ENCODE results near the gene IL33.
A peak's percentile ranks its signal among the peaks of the same experiment; 100 is the strongest.
"Not testable (repeated sequence)": the region's sequence is repeated elsewhere in the genome, so short reads cannot be mapped to it uniquely, and the experiment has no call there.

Gene IL33, protein sequence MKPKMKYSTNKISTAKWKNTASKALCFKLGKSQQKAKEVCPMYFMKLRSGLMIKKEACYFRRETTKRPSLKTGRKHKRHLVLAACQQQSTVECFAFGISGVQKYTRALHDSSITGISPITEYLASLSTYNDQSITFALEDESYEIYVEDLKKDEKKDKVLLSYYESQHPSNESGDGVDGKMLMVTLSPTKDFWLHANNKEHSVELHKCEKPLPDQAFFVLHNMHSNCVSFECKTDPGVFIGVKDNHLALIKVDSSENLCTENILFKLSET

DNA sequence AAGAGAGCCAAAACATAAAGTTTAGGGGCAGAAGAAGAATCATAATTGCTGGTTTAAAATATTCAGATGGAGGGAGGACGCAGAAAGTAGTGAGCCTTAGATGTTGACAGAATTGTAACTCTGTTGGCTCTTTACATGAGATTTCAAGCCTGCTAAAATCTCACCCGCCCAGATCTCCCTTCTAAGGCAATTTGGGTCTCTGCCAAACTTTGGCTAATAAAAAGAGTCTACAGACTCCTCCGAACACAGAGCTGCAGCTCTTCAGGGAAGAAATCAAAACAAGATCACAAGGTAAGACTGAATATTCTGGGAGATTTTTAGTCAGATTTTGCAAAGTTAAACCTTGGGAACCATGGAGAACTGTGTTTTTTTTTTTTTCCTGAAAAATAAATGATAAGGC is at the start of gene IL33:
Gene IL33 (plus strand): TSS at position 246 of the 400 bp plus-strand sequence. CDS start 25,888 bp downstream, outside the sequence.
- DNase-seq: peak; percentile 22

- no peak for DNase-seq
Observed at GRCh38 chr9:6171667-6172066, 43.9 kb upstream of the IL33 start.

DNA sequence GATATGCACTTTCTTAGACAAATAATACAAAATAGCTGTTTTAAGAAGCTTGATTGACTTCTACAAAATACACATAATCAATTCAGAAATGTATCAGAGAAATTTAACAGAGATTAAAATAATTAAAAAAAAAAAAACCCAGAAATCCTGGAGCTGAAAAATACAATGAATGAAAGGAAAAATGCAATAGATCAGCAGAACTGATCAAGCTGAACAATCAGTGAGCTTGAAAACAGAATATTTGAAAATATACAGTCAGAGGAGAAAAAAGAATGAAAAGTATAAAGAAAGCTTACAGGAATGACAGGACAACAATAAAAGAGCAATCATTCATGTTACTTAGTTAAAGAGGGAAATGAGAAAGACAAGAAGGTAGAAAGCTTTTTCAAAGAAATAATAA is 41.7 kb upstream of the IL33 start:
- no peak for DNase-seq

- not testable (repeated sequence) for DNase-seq
Observed at GRCh38 chr9:6182549-6183226, 32.9 kb upstream of the IL33 start.

DNA sequence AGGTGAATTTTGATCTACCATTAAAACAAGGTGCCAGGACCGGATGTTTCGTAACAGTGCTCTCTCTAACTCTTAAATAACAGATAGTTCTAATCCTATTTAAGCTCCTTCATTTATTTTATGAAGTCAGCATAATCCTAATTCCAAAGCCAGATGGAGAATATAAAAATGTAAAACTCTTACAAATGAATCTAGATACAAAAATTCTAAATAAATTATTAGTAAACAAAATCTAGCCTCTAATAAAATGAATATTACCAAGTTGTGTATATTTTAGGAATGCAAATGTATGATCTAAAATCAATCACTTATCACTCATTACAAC is 32.4 kb upstream of the IL33 start:
- no peak for DNase-seq

DNA sequence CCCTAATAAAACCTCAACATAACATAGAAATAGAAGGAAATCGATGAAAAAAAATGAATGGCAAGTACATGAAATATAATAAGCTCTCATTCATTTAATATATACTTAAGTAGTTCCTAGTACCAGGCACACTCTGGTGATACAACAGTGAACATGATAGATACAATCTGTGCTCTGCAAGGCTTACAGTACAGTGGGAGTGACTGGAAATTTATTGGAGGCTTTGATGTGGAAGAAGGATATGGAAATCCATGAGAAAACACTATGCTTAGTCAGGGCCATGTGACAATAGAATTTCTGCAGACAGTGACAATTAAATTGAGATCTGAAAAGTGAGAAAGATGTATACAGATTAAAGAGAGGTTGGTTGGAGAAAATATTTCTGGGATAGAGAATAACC is 32.0 kb upstream of the IL33 start:
- DNase-seq: no peak

DNA sequence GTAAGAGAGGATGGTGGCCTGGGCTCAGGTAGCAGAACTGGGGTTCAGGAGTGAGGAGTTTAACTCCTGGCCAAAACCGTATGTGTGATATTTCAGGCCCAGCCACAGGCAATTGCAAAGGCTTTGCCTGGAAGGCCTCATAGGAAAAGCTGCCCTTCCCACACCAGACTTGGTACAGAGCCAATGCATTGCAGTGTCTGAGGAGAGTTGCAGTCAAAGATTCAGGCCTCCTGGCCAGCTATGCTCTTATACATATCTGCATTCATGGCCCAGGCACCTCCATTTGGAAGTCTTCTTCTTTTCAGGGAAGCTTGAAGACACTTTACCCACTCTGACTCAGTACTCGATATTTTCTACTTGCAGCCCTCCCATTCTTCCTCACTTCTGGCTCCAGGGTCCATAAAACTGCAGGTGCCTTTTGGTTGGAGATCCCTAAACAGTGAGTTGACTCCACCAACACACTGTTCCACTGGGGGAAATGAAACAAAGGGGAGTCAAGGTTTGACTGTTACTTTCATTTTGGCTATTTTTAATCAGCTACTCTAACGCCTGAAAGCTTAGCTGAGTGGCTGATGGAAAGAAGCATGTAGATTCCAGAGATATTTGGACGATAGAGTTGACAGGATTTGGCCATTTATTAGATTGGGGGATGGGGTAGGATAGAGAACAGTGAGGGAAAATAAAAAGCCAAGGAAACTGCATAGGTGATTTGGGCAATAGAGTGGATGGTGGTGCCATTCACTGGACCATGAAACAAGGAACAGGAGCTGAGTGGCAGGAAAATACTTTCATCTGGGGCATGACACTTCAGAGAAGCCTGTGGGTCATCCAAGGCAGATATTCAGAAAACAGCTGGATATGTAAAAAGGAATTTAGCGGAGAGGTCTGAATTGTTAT is 30.6 kb upstream of the IL33 start:
- DNase-seq: no peak

GRCh38 chr9:6186691-6187090 is 28.9 kb upstream of the IL33 start:
- DNase-seq: no peak

DNA sequence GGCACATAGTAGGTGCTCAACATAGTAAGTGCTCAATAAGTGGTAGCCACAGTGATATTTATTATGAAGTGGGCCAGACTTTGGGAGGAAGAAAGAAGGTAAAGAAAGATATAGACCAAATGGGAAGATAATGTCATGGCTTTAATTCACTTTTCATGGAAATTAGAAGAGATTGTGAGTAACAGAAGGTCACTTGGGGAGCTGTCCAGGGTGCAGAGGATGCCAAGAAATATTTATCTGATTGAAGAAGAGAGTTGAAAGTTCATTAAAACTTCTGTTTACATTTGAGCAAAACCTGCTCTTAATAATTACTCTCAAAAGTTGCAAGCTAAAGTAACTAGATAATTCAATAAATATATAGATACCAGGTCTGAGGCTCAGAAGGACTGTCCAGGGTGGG is 28.3 kb upstream of the IL33 start:
- DNase-seq: no peak

GRCh38 chr9:6188466-6188865 is 27.1 kb upstream of the IL33 start:
- DNase-seq: no peak

- DNase-seq: no peak
Observed at GRCh38 chr9:6188906-6189305, 26.7 kb upstream of the IL33 start.

- no peak for DNase-seq
Observed at GRCh38 chr9:6194934-6195333, 20.7 kb upstream of the IL33 start.

DNA sequence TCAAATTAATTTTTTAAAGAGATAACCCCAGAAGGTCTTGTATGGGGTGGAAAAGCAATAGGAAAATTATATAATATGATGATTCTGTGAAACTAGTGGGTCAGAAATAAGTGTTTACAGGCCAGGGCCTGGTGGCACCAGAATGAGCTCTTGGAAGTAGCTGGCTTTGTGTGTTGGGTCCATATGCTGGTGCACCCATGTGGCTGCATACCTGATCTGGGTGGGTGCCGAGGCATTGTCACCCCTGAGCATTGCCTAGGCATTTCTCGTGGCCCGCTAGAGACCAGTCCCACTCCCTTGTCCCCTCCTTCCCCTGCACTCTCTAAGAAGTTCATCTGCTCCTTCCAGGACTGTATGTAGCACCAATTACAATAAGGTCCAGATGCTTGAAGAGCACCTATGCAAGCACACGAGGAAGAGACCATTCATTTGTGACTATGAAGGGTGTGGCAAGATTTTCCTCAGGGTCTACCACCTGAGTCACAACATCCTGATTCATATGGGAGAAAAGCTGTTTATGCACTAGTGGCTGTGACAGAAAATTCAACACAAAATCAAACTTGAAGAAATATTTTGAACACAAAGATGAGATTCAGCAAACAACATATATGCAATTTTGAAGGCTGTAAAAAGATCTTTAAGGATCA is 19.8 kb upstream of the IL33 start:
- no peak for DNase-seq

GRCh38 chr9:6197330-6197729 is 18.3 kb upstream of the IL33 start:
- no peak for DNase-seq

GRCh38 chr9:6198251-6198650 is 17.4 kb upstream of the IL33 start:
- DNase-seq: no peak

GRCh38 chr9:6199596-6199995 is 16.0 kb upstream of the IL33 start:
- no peak for DNase-seq

- no peak for DNase-seq
Observed at GRCh38 chr9:6200761-6201160, 14.8 kb upstream of the IL33 start.

DNA sequence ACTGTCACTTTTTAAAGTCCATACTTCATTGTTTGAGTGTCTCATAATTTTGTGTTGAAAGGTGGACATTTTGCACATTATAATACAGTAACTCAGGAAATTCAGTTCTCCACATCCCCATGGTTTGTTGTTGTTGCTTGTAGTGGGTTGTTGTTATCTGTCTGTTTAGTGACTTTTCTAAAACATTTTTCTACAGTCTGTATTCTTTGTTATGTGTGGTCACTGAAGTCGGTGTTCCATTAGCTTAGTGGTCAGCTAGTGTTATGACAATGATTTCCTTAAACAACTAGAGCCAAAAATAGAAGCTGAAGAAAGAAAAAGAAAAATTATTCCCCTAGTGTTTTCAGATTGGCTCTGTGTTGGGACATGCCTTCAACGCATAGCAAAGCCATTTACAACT is 5.6 kb upstream of the IL33 start:
- DNase-seq: no peak

DNA sequence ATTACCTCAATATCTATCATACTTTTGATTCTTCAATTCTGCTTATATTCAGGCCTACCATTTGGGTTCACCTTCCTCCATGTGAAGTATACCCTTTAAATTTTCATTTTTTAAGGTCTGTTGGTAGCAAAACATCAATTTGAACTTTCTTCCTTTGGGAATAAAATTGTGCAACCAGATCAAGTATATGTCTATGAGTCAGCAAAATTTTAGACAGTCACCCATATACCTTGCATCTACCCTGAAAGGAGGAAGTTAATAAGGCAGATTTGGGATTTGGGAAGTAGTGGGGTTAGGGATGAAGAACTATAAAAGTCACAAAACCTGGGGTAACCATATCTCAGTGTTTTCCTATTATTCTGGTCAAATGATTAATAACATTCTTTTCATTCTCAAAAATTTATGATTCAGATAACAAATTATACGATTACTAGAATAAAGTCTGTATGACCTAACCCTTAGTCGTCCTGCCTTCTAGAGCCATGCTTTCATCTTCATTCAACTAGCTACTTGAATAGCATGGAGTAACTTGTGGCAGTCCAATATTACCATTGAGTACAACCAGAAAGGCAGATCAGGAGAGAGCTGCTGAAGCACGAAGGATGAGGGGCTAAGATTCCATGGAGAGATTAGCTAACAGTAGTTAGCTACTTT is 2.8 kb upstream of the IL33 start:
- no peak for DNase-seq

DNA sequence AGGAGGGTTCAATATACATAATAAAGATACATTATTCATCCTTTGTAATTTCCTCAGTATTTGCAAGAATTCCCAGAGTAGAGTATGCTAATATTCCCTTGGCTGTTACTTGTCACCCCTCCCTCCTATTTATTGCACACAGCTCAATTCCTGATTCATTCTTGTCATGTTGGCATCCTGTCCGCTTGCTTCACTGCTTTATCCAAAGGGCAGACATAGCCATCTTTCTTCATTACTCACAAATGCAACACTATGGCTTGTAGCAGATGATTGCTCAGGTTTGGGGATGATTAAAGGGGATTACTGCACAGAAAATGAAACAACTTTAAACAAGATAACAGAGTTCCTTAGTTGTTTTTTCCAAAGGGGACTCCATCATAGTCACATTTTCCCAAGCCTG is 1.2 kb upstream of the IL33 start:
- no peak for DNase-seq

DNA sequence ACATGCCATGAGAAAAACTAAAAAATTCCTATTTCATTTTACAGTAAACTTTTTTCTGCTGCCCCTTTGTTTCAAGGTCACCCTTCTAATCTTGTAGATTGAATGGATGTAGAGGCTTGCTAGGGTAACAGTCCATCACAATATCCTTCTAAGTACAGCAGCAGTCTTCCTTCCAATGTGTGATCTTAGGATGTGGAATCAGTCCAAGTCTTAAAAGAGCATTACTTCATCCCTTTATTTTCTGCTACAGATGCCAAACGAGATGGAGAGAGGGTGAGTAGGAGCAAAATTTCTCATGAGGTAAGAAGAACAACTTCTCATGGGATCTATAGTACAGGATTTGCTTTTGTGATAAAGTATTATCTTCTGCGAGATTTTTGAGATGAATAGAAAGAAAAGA is 704 bp upstream of the IL33 start:
- DNase-seq: no peak

DNA sequence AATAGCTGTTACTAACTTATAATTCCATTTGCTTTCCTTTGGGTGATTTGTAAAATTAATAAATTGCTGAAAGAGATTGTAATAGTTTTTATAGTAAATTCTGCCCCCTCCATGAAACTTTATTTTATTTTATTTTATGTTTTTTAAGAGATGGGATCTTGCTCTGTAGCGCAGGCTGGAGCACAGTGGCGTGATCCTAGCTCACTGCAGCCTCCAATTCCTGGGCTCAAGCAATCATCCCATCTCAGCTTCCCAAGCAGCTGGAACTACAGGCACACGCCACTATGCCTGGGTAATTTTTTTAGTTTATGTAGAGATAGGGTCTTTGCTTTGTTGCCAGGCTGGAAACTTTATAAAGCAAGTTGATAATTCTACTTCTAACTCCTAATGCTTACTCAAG is 395 bp downstream of the IL33 start:
- no peak for DNase-seq

DNA sequence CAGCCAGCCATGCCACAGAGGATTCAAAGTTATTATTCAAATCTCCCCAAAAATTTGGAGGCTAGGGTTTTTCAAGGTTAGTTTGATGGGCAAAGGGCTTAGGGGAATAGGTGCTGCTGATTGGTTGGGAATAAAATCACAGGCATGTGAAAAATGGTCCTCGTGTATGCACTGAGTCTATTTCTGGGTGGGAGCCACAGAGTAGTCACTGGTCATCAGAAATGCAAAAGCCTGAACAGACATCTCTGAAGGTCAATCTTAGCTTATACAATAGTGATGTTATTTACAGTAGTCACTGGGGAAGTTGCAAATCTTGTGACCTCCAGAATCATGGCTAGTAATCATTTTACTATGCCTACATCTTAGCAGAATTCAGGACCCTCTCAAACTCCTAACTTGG is 1.3 kb downstream of the IL33 start:
- no peak for DNase-seq
